Measurements from ENCODE around the gene KLHL29. TPM values are rescaled to one million over a fixed set of nuclear protein-coding genes. Genes with fewer than 3 reads are reported as not detected.

KLHL29 gene
- total RNA-seq, 1 donor from 2014 or later = 8.4 TPM

DNA sequence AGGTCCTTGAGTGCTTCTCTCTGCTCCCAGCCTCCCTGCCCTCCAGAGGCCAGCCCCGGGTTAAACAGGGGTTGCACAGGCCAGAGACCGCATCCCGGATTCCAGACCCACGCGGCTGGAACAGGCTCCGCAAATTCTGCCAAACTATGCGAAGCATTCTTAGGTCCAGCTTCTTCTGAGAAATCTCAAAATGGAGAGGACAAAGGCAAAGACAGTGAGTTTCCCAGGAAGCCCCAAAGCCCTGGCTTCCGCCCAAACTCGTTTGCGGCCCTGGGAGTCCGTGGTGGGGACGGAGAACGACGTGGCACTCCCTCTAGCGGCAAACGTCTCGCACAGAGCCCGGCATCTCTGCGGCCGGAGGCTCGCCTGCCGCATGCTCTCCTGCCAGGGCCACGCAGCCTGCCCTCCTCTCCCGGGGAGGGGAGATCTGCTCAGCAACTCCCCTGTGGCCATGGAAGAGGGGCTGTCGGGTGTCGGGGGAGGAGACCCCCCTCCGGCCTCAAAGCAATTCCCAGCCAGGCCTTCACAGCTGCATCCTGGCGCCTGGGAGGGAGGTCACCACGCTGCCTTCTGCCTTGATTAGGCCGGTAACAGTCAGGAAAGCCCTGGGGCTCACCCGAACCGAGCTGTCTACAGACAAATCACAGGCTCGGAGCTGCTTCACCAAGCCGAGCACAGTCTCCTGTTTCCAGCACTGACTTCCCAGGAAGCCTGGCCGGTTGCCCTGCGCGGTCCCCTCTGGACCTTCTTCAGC is 33.4 kb upstream of the KLHL29 start:
- Mint-ChIP-seq H3K27ac (ENCODE audit: unreplicated experiment) (no peak overlapping the region), H3K9me3 (no peaks in the 10 kb centered on the region), H3K36me3 (ENCODE audit: low read depth) (no peaks in the 10 kb centered on the region), H3K27me3 (ENCODE audit: low read depth) (no peaks in the 10 kb centered on the region), H3K4me1 (peaks cover 19% of the 10 kb centered on the region), H3K4me3 (no peak overlapping the region)
- peak; percentile 91 for DNase-seq (ENCODE audit: low read depth, low spot score)
- TF ChIP-seq, protein P1, sequence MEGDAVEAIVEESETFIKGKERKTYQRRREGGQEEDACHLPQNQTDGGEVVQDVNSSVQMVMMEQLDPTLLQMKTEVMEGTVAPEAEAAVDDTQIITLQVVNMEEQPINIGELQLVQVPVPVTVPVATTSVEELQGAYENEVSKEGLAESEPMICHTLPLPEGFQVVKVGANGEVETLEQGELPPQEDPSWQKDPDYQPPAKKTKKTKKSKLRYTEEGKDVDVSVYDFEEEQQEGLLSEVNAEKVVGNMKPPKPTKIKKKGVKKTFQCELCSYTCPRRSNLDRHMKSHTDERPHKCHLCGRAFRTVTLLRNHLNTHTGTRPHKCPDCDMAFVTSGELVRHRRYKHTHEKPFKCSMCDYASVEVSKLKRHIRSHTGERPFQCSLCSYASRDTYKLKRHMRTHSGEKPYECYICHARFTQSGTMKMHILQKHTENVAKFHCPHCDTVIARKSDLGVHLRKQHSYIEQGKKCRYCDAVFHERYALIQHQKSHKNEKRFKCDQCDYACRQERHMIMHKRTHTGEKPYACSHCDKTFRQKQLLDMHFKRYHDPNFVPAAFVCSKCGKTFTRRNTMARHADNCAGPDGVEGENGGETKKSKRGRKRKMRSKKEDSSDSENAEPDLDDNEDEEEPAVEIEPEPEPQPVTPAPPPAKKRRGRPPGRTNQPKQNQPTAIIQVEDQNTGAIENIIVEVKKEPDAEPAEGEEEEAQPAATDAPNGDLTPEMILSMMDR (conservative IDR thresholded peaks at IDR 0.05) = peak; percentile 93

DNA sequence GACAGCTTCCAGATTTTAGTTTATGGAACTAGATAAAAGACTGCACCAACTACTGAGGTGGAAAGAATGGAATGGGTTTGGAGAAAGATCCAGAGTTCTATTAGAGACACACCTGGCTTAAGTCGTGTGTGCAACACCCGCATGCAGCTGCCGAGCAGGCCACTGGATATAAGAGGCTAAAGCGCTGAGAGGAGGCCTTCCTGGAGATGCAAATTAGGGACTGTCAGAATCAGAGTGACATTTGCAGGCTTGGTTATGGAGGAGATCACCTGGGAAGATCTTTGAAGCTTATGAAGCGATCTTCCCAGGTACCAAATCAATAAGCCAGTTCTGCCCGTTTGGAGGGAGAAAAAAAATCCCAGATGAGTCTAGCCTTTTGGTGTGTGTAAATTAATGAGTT is 30.4 kb upstream of the KLHL29 start:
- TF ChIP-seq, protein P1 (conservative IDR thresholded peaks at IDR 0.05) = no peak
- Mint-ChIP-seq H3K9me3 (no peaks in the 10 kb centered on the region), H3K27ac (ENCODE audit: unreplicated experiment) (no peak overlapping the region), H3K36me3 (ENCODE audit: low read depth) (no peaks in the 10 kb centered on the region), H3K27me3 (ENCODE audit: low read depth) (no peaks in the 10 kb centered on the region), H3K4me1 (peaks cover 19% of the 10 kb centered on the region), H3K4me3 (no peak overlapping the region)
- DNase-seq (ENCODE audit: low read depth, low spot score) = no peak

DNA sequence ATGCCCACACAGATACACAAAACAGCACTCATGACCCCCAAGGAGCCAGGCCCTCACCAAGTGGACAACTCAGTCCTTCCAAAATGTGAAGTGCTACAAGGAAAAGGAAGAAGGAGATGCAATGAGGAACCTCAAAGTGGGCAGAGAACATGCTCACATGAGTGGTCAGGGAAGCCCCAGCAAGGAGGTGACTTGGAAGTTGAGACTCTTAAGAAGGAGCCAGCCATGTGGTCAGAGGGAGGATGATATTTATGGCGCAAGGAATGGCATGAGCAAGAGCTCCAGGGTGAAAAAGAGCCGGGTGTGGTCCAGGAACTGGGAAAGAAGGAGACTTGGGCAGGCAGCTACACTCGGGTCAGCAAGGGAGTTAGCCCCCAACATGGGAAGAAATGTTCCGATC is 30.0 kb upstream of the KLHL29 start:
- DNase-seq (ENCODE audit: low read depth, low spot score) = no peak
- H3K4me3 Mint-ChIP-seq = no peak overlapping the region
- H3K27me3 Mint-ChIP-seq (ENCODE audit: low read depth) = no peaks in the 10 kb centered on the region
- H3K36me3 Mint-ChIP-seq (ENCODE audit: low read depth) = no peaks in the 10 kb centered on the region
- H3K9me3 Mint-ChIP-seq = no peaks in the 10 kb centered on the region
- TF ChIP-seq, protein P1 (conservative IDR thresholded peaks at IDR 0.05) = no peak
- H3K27ac Mint-ChIP-seq (ENCODE audit: unreplicated experiment) = no peak overlapping the region
- peaks cover 21% of the 10 kb centered on the region for H3K4me1 Mint-ChIP-seq

DNA sequence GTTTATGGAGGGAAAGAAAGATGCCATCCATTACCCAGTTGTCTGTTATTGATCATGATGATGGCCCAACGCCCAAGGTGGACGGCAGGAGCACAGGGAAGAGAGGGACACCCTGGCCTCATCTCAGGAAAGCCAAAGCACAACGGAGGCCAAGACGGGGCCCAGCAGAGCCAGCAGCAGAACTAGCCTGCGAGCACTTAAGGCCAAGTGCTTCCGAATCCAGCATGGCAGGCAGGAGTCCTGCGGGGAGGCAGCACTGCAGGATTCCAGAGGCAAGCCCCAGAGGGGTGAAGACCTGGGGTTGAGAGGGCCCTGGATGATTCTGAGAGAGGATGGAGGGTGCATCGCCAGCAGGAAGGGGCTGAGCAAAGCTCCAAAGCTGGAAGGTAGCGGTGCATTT is 28.3 kb upstream of the KLHL29 start:
- TF ChIP-seq, protein P1 (conservative IDR thresholded peaks at IDR 0.05) = no peak
- no peaks in the 10 kb centered on the region for H3K36me3 Mint-ChIP-seq (ENCODE audit: low read depth)
- H3K9me3 Mint-ChIP-seq = no peaks in the 10 kb centered on the region
- no peaks in the 10 kb centered on the region for H3K27me3 Mint-ChIP-seq (ENCODE audit: low read depth)
- no peak for DNase-seq (ENCODE audit: low read depth, low spot score)
- H3K4me3 Mint-ChIP-seq = no peak overlapping the region
- no peak overlapping the region for H3K27ac Mint-ChIP-seq (ENCODE audit: unreplicated experiment)
- peaks cover 18% of the 10 kb centered on the region for H3K4me1 Mint-ChIP-seq

DNA sequence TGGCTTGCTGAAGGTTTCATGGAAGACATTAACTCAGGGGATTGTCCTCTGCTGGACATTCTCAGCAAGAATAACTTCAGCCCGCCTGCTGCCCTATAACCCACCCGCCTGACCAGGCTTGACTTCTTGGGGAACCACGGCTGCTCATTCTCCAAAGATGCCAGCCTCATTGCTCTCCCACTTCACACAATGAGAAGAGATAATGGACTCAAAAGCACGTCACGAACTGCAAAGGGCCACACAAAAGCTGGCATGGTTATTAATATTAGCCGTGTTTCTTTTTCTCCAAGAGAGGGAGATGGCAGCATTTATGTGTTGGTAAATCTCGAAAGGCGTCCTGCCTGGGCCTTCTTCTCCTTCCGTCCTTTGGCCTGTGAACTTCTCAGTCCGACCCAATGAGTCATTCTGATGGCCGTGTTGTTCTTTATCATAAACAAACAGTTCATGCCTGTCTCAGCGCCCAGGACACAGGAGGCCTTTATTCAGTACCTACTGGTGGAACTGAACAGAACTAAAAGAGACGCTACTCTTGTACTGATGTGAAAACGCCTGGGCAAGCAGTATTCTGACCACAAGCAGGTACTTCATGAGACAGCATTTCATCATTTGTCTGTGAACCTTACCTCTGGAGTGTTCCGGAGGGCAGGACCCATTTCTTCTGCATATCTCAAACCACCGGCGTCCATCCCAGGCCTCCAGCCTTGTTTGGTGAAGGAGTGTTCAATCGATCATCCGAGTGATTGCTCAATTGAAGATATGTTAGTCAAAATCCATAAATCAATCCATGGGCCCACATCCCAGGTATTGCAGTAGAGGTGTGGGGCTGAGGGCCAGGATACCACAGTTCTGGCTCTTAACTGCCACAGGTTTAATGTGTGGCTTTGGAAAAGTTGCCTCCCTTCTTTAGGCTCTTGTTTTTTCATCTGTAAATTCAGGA is 25.1 kb upstream of the KLHL29 start:
- Mint-ChIP-seq H3K27me3 (ENCODE audit: low read depth) (no peaks in the 10 kb centered on the region), H3K4me1 (peaks cover 30% of the 10 kb centered on the region), H3K9me3 (peaks cover 2% of the 10 kb centered on the region), H3K4me3 (no peak overlapping the region), H3K36me3 (ENCODE audit: low read depth) (no peaks in the 10 kb centered on the region), H3K27ac (ENCODE audit: unreplicated experiment) (no peak overlapping the region)
- TF ChIP-seq, protein P1 (conservative IDR thresholded peaks at IDR 0.05) = no peak
- no peak for DNase-seq (ENCODE audit: low read depth, low spot score)
